Erythroblast (primary cell): Measurements from ENCODE around the gene OPRL1.

ENCODE experiments used
- DNase-seq, 2 experiments: peaks; one replicate each; lab custom pipeline; 2025; lab: John Stamatoyannopoulos, UW
- GATA1 ChIP-seq: IDR thresholded peaks from 2 replicates; pipeline ENCODE4 v1.6.1; 2011; ENCODE audit warnings: low read depth, mild to moderate bottlenecking, control low read depth, low read length, moderate library complexity
- POLR2A ChIP-seq: IDR thresholded peaks from 2 replicates; pipeline ENCODE4 v1.6.1; 2011; ENCODE audit warnings: mild to moderate bottlenecking, low read length

OPRL1 gene

GRCh38 chr20:64098471-64099013 is 18.7 kb downstream of the OPRL1 start:
- TF ChIP-seq POLR2A (no peak), GATA1 (no peak)

GRCh38 chr20:64099086-64099786 is 19.4 kb downstream of the OPRL1 start:
- no peak for DNase-seq
- TF ChIP-seq POLR2A: no peak
- TF ChIP-seq GATA1: no peak

More at GRCh38 chr20:64098471-64099013, 18.7 kb downstream of the OPRL1 start:
- DNase-seq: no peak

GRCh38 chr20:64099880-64100565 is 20.1 kb downstream of the OPRL1 start:
- TF ChIP-seq POLR2A (no peak), GATA1 (no peak)
- DNase-seq: no peak

GRCh38 chr20:64100566-64100888 is 20.6 kb downstream of the OPRL1 start:
- TF ChIP-seq GATA1 (no peak), POLR2A (no peak)

GRCh38 chr20:64100946-64101688 is 21.2 kb downstream of the OPRL1 start:
- TF ChIP-seq POLR2A (no peak), GATA1 (no peak)
- DNase-seq: no peak

More at GRCh38 chr20:64100566-64100888, 20.6 kb downstream of the OPRL1 start:
- no peak for DNase-seq

GRCh38 chr20:64101731-64102621 is 22.1 kb downstream of the OPRL1 start:
- DNase-seq: peak; percentile 48 to 68
- no peak for TF ChIP-seq POLR2A
- TF ChIP-seq GATA1: no peak

GRCh38 chr20:64102647-64103354 is 22.9 kb downstream of the OPRL1 start:
- no peak for DNase-seq
- TF ChIP-seq POLR2A (no peak), GATA1 (no peak)

- no peak for DNase-seq
- TF ChIP-seq POLR2A (no peak), GATA1 (no peak)
These were observed 24.2 kb downstream of the OPRL1 start for GRCh38 chr20:64103871-64104666.

GRCh38 chr20:64104667-64105451 is 25.0 kb downstream of the OPRL1 start:
- no peak for DNase-seq
- no peak for TF ChIP-seq GATA1
- no peak for TF ChIP-seq POLR2A

- no peak for DNase-seq
These were observed 26.1 kb downstream of the OPRL1 start for GRCh38 chr20:64105846-64106434.

More at GRCh38 chr20:64105846-64106434, 26.1 kb downstream of the OPRL1 start:
- TF ChIP-seq POLR2A (no peak), GATA1 (no peak)
